ENCODE results near the gene PGBD4.
"Not testable (repeated sequence)": the region's sequence is repeated elsewhere in the genome, so short reads cannot be mapped to it uniquely, and the experiment has no call there.

Gene PGBD4

DNA sequence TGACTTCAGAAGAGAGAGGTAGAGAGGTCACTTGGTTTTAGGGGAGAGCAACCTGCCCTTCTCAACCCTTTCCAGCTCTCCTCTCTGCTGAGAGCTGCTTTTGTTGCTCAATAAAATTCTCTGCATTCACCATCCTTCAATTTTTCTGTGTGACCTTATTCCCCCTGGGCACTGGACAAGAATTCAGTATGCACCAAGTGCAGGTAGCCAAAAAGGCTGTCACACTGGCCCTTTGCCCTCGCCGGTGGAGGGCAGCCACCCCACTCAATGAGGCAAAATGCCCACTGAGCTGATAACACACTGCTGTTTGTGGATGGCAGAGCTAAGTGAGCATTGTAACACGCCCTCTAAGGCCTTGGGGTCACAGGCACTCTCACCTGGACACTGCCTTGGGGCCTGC, 12.9 kb downstream of the PGBD4 start:
- no peak for ATAC-seq

DNA sequence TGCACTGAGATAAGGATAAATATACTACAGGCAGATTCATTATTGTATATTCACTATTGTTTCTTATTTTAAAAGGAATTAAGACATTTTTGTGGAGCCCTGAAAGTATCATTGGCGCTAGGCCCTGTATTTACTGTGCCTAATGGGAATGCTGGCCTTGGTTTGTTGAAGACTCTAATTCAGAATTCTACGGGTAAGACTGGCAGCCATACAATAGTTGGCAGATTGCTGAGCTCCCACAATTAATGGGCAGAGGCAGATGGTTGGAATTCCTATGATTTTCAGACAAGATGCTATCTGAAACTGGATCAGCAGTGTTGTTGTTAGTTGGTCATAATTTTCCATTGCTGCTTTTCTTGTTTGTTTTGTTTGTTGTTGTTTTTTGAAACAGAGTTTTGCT, 14.7 kb downstream of the PGBD4 start:
- ATAC-seq = no peak

DNA sequence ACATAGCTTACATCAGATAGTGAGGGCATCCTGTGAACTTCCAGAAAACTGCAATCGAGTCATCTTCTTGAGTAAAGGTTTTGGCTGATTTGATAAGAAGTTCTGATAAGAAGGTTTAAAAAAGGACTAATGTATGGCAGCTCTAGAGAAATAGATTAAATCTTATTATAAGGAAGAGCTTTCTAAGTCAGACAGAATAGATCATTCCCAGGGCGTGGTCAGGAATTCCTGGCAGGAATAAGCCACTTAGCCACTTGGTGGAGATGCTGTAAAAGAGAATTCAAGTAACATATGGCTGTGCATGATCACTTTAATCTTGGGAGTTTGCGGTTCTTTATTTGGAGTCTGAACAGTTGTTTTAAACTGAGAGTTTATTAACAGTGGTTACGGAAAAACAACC, 17.4 kb downstream of the PGBD4 start:
- no peak for ATAC-seq

DNA sequence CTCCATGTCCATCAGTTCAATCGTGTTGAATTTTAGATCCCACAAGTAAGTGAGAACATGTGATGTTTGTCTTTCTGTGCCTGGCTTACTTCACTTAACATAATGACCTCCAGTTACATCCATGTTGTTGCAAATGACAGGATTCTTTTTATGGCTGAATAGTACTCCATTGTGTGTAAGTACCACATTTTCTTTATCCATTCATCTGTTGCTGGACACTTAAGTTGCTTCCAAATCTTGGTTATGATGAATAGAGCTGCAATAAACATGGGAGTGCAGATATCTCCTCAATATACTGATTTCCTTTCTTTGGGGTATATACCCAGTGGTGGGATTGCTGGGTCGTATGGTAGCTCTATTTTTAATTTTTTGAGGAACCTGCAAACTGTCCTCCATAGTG, 18.5 kb downstream of the PGBD4 start:
- not testable (repeated sequence) for ATAC-seq

DNA sequence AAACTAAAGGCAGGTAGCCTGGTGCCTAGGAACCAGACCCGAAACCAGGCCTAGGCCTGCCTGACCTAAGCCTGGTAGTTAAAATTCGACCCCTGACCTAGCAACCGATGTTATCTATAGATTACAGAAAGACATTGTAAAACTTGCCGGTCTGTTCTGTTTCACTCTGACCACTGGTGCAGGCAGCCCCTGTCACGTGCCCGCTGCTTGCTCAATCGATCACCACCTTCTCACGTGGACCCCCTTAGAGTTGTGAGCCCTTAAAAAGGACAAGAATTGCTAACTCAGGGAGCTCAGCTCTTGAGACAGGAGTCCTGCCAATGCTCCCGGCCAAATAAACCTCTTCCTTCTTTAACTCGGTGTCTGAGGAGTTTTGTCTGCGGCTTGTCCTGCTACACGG, 19.9 kb downstream of the PGBD4 start:
- not testable (repeated sequence) for ATAC-seq

DNA sequence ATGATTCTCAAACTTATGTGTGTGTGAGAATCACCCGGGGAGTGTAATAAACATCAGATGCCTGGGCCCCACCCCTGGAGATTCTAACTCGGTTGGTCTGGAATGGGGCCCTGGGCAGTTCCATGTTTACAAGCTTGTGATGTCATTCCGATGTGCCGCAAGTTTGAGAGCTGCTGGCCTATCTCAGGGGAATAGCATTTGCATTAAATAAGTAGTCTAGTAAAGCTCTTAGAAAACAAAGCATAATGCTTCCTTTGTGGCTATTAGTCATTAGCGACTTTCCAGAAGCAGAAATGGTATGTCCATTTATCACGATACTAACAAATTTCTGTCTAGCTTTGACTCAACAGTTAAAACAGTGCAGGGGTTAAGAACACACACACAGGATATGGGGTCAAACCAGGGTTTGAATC, 20.9 kb downstream of the PGBD4 start:
- no peak for ATAC-seq

DNA sequence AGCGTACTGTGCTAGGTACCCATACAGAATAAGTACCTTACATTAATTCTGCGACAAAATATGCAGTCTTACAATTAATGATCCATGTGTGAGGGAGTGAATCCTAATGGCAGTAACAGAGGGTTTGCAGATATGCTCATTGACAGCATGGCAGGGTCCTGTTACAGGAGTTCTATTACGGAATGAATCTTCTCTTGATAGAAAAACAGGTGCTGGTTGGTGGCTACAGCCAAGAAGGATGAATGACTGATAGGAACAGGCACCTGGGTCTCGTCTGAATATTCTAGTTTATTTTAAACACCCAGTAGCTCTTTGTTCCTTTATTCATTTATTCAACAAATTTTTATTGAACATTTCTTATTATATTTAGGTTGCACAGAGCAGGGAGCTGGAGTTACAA, 22.8 kb downstream of the PGBD4 start:
- ATAC-seq = no peak

DNA sequence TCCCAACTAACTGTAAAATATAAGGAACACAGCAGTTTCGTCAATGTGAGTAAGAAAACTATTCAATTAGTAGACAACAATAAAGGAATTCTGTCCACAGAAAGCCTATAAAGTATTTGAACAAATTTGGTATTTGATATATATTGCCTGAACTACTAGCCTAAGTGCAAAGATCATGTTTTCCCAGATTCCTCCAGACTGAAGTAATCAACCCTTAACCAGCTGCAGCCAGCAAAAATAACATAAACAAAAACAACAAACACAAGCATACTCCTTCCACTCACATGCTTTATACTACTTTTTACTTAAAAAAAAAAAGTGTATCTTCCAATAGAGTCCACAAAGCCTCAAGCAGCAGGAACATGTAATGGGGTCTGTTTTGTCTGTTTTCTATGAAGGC, 24.1 kb downstream of the PGBD4 start:
- ATAC-seq = no peak

DNA sequence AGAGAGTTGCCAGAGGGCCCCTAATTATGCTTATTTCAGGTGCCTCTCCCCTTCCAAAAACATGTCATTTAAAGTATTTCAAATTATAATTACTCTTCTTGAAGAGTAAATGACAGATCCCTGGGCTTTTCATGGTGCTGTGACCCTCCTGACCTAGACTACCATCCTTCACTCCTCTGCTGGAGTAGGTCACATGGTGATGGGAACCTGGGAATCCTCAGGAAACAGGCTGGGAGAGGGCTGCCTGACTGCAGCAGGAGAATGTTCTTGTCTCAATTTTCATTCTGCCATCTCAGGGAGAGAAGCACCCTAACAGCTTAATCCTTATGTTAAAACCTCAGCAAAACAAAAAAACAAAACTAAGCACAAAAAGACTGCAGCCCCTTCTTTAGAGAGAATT, 24.6 kb downstream of the PGBD4 start:
- no peak for ATAC-seq

DNA sequence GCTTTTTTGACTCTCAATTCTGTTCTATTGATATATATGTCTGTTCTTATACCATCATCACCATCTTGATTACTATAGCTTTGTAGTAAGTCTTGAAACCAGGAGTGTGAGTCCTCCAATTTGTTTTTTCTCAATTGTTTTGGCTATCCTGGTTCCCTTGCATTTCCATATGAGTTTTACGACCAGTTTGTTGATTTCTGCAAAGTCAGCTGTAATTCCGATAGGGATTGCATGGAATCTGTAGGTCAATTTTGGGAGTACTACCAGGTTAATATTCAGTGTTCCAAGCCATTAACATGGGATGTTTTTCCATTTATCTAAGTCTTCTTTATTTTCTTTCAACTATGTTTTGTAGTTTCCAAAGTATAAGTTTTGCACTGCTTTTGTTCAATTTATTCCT, 27.0 kb downstream of the PGBD4 start:
- ATAC-seq = no peak

DNA sequence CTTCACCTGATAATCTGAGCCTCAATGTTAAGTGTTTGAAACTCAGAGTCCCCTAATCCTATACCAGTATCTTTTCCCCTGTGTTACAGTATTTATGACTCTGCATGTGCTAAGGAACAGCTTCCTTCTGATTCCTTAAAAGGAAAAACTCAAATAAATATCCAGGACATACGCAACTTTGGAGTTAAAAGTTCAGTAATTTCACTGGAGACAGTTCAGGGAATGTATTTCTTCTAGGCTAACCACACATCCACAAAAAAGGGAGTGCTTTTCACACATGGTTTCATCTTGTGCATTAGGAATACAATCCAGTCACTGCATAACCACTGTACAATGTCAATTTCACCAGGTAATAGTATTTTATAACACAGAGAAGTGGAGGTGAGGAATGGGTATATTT, 31.0 kb downstream of the PGBD4 start:
- ATAC-seq = no peak

DNA sequence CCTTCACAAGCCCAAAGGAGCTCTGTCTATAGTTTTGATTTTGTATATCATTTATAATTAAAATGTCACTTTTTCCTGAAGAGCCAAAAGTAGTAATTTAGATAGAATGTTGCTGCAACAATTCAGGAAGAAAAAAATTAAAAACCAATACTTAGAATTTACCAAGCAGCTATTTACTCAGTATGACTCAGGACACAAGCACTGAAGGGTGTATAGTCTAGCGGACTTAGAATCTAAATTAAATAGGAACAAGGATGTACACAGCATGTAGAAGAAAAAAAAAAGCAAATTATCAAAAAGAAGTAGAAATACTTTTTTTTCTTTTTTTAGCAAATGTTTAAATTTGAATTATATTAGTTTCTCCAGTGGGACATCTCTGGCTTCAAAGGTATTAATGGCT, 31.6 kb downstream of the PGBD4 start:
- ATAC-seq = no peak

DNA sequence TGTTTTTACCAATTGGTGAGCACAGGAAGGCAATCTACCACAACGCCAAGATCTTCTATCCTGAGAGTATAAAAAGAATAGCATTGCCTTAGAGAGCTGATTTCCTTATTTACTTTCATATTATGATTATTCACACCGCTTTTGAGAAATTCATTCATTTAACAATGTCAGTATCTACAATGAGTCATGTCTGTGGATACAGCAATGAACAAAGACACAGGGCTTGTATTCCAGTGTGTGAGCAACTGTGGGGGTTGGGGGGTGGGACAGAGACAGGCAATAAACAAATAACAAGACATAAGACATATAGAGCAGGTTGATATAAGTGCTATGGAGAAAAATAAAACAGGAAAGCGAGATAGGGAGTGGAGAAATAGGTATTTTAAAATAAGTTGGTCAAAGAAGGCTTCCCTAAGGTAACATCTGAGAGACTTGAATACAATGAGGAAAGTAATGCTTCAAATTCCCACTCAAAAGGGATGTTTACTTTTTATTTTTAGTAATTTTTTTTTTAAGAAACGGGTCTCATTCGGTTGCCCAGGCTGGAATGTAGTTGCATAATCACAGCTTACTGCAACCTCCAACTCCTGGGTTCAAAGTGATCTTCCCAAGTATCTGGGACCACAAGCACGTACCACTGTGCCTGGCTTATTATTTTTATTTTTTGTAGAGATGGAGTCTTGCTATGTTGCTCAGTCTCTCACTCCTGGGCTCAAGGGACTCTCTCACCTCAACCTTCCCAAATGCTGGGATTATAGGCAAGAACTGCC, 45.7 kb downstream of the PGBD4 start:
- no peak for ATAC-seq

DNA sequence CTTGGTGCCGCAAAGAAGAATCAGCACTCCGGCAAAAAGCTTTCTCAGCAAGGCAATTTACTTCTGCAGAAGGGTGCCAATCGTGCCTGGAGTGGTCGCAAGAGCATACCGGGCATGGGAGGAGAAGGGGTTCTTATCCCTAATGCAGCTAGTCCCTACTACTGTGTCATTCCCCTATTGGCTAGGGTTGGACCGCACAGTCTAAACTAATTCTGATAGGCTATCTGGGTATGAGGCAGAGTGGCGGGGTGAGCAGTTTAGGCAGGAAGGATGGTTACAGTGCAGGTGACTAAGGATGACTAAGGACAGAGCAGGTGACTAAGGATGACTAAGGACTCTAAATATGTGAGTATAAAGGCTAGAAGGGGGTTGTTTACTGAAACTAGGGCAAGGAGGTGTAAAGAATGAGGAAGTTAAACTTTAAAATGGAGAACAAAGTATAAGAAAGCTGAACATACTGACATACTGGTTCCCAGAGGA, 52.9 kb downstream of the PGBD4 start:
- peak; percentile 99 for ATAC-seq

DNA sequence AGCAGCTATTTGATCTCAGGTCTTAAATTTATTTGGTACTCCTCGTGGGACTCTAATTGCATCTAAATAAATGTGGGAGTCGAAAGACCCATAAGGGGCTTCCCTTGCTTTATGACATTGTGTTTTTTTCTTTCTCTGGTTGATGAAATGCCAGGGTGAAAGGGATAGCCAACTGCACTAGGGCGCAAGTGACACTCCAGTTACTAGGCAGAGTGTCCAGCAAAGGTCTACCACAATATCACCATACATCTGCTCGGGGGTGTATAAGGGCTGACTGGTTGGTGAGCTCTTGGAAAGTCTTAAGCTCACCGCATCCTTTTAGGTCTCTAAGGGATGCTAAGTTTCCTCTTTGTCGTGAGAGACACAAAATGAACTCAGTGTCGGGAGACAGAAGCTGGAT, 54.0 kb downstream of the PGBD4 start:
- no peak for ATAC-seq

Data from activated CD4-positive, CD25-positive, alpha-beta regulatory T cell treated with anti-CD3 and anti-CD28 coated beads, Interleukin-2, amount 50 U/mL, for 24 hours (primary cell).